GM19463 (cell line): Measurements from ENCODE around the gene NELL2.
"Not testable (repeated sequence)": the region's sequence is repeated elsewhere in the genome, so short reads cannot be mapped to it uniquely, and the experiment has no call there.

Source experiments
- ATAC-seq: cut with Tn5 transposase; IDR thresholded peaks from one replicate; pipeline ENCODE4 v1.9.1; 2021; ENCODE audit warnings: mild to moderate bottlenecking, moderate library complexity; ENCODE audit not compliant: unreplicated experiment

The NELL2 gene

DNA sequence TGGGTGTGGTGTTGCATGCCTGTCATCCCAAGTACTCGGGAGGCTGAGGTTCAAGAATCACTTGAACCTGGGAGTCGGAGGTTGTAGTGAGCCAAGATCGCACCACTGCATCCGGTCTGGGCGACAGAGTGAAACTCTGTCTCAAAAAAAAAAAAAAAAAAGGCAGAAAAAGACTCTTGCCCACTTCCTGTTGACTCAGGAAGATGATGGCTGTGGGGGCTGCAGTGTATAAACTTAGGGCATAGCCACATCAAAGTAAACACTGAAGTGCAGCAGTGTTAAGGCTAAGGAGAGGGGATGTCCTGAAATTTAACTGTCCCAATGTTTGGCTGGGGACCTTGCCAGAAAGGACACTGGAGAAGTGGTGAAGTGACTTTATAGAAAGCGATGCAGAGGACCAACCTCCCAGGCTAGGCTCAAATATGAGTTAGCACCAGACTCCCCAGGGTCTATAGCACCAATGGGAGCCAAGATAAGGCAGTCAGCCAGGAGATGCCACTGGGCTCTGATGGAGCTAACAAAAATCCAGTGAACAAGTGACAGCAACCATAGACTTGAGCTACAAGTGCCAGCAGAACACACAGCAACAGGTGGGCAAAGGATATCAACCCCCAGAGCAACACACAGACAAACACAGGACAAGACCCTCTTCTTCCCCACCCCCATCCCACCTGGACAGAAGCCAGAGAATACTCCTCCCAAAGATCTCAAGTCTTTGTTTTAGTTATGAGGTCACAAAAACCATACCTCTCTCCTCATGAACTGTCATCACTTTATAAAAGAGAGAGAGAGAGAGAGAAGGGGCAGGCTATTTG is 28.0 kb downstream of the NELL2 start:
- ATAC-seq, result peak; percentile 54

DNA sequence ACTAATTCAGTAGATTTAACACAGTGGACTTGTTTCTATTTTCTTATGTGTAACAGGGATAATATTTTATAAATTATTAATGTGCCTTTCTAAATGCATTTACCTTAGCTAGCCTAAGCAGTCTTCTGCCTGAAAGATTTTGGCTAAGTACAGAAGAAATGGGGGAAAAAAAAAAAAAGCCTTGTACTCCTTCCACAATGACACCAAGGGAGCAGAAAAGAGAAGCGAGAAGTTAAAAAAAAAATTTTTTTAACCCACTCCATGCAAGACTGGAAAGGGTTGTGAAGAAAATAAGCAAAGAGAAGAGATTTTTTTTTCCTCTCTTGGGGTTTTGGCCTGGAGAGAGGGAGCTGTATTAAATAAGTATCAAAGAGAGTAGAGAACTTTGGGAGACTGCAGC is 28.7 kb downstream of the NELL2 start:
- ATAC-seq, result peak; percentile 11

DNA sequence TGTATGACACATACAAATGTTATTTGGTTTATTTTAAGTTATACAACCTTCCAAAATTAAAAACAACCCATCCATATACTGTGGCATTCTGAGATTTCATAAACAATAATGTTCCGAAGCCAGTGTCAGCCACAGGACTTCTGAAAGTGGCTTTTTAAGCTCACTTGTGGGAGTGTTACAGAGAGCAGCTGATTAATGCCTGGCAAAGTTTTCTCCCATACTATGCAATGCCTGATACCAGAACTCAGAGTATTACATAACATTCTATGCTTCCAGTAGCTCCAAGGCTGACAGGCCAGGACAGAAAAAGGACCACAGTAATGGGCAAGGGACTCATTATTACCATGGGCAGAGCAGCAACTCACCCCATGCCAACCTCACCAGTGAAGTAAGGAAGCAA is 29.3 kb downstream of the NELL2 start:
- ATAC-seq, result no peak

DNA sequence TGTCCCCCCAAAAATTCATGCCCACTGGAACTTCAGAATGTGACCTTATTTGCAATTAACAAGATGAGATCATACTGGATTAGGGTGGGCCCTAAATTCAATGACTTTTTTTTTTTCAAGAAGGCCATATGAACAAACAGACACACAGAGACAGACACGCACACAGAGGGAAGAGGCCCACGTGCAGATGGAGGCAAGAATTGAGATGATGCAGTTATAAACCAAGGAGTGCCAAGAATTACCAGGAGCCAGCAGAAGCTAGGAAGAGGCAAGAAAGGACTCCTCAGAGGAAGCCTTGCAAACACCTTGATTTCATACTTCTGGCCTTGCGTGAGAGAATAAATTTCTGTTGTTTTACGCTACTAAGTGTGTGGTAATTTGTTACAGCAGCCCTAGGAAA is 33.4 kb downstream of the NELL2 start:
- ATAC-seq, result no peak

DNA sequence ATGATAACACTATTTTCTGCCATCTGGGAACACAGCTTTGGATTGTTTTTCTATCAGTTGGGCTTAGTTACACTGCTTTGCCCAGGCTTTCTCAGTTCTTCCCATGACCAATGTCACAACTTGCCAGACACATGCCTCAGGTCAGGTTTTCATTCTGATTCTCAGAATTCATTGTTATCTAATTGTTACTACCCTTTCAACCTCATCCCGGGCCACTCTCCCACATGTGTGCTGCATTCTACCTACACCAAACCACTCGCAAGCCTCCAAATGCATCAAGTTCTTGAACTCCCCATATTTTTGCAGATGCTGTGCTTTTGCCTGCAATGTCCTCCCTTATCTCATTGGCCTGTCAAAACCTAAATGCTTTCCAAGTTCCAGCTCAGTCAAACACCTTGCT is 36.3 kb downstream of the NELL2 start:
- ATAC-seq, result no peak

DNA sequence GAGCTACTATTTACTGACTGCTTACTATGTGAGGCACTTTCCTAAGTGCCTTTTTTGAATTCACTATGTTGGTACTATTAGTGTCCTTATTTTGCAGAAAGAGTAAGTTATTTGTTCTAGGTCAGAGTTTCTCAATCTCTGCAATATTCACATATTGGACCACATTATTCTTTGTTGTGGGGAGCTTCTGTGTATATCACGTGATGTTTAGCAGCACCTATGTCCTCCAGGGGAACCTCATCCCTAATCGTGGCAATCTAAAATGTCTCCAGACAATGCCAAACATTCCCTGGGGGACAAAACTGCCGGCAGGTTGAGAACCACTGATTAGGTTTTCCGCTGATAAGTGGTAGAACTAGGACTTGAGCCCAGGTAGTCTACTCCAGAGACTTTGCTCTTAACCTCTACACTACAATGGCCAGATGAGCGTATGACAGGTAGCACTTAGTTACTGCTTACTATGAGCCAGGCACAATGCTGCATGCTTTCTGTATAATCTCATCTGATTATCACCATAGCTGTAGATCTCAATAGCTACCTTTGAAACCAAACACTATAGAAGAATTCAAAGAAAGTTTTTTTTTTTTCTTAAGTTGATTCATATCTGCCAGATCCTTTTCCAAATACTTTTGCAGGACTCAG is 38.9 kb downstream of the NELL2 start:
- ATAC-seq, result no peak

DNA sequence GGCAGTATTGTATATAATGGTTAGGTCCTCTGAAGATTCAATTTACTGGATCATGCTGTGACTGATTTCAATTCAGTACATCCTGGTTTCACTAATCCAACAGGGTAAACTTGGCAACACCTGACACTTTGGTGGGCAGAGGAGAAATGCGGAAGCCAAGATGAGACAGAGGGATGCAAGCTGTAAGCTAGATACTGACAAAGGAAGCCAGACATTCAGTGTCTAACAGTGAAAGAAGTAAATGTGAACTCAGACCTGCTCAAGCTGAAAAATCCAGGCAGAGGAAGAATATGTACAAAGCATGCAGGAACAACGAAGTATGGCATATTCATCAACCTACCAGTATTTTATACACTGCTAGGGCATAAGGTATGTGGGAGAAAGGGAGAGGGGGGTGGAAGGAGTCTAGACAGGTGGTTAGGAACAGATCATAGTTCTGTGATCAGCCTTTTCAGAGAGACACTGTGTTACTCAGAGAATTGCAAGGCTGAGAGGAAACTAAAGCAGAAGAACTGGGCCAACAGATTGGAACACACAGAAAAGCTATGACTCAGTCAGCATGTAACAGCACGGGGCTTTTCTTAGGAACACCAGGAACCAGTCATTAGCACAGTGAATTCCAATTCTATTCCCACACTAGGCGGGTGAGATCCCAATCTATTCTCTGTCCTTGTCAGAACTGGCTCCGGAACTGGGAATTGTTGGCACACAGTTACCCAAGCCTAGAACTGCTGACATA is 40.3 kb downstream of the NELL2 start:
- no peak for ATAC-seq

DNA sequence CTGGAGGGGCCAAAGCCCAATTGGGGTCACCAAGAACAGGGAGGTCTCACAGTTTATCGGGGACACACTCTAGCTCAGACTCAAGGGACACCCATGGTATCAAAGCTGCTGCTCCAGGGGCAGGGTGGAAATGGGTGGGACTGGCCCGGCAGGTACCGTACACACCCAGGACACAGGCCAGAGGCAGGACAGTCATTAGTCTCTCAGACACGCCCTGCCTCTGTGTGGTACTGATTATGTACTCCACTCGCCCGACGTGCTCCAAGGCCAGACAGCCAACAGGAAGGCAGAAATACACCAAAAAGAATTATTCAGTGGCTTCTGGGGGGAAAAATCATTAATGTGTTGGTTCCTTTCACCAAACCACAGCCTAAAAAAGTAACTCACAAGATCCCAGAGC is 41.1 kb downstream of the NELL2 start:
- ATAC-seq, result not testable (repeated sequence)

DNA sequence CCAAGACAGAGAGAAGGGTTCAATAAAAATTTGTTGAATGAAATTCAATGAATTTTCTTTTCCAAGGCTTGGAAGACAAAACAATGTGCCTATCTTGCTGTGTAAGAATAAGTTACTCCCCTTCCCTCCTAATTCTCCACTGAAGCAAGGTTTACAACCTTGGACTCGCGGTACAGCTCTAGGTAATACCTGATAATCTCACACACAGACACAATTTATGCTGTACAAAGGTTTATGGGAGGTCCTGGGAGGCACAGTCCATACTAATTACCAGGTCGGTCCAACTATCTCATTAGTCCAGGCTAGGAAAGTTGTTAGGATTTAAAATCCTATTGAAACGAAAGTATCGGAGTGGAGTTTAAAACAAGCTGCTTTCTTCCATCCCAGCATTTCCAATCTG is 42.6 kb downstream of the NELL2 start:
- no peak for ATAC-seq

DNA sequence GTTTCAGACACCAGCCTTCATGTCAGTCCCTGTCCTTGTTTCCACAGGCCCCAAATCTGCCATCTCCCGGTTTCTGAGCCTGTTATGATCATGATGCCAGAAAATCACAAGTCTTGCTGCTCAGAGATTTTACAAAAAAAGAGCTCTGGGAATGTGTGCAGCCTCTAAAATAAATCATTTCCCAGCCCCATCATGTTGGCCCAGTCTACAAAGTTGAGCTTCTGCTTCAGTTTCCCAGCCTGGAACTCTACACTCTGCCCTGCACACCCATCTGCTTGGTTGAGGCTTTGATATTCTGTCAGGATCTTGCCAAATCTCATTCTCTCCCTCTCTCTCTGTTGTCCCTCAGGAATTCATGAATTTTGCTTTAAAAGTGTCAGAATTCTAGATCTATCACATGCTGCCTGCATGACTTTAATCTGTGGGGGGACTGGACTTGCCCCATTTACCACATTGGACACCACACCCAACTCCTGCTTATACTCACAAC is 45.5 kb downstream of the NELL2 start:
- ATAC-seq, result no peak

DNA sequence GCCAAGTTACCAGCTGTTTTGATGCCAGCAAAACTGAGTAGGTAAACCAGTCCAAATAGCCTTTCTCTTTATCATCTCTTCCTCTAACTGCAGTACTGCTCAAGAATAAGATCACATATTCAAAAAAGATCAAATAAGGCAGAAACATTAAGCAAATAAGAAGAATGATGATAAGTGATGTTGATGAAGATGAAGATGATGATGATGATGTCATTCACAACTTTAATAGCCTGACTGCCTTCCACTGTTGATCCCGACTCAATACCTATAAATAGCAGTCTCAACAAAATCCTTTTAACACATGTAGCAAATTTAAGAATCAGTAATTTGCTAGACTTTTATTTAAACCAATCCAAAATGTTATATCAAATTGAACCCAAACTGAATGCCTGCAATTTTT is 47.1 kb downstream of the NELL2 start:
- ATAC-seq, result no peak

DNA sequence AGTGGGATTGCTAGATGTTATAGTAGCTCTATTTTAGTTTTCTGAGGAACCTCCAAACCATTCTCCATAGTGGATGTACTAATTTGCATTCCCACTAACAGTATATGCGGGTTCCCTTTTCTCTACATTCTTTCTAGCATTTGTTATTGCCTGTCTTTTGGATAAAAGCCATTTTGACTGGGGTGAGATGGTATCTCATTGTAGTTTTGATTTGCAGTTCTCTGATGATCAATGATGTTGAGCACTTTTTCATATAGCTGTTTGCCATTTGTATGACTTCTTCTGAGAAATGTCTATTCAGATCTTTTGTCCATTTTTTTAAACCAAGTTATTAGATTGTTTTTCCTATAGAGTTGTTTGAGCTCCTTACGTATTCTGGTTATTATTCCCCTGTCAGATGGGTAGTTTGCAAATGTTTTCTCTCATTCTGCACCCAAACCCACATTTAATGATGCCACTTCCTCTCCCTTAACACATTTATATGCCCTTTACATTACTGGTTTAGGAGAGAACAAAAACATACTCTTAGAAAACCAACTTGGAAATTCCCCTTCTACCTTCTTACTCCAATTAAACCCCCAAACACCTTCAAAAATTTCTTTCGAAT is 48.2 kb downstream of the NELL2 start:
- no peak for ATAC-seq

DNA sequence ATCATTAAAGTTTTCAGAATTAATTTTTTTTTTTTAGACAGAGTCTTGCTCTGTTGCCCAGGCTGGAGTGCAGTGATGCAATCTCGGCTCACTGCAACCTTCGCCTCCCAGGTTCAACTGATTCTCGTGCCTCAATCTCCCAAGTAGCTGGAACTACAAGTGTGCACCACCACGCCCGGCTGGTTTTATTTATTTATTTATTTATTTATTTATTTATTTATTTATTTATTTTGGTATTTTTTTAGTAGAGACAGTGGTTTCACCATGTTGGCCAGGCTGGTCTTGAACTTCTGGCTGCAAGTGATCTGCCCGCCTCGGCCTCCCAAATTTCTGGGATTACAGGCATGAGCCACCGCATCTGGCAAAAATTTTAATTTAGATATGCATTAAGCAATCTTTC is 54.4 kb downstream of the NELL2 start:
- ATAC-seq, result not testable (repeated sequence)

DNA sequence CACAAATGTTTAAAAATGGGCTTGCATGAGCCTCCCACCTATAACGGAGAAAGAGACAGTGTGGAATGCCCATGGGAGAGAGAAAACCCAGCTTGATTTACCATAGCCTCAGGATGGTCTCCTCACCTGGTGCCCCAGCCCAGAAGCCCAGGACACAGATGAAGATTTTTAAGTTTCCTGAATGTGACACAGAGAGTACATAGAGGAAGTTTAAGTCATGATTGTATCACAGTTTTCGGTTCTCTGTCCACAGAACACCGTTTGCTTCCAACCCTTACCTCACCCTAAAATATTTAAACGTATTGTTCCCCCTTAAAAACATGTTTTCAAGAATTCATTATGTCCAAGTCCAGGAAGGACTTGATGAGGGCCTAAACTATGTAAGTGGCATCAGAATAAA is 56.2 kb downstream of the NELL2 start:
- ATAC-seq, result no peak

DNA sequence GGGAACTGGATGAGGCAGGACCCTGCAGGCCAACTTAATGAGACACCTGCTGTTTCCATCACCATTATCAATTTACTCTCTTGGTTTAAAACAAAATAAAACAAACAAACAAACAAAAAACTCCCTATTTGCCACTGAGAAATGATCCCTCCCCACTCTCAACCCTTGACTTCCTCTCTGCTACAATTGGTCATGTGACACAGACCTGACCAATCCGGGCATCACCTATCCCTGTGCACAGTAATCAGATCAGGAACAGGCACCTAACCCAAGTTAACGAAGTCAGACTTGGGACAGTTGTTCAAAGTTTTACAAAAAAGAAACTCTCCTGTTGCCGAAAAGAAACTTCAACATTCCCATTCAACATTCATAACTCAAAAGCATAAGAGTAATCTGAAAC is 58.4 kb downstream of the NELL2 start:
- peak; percentile 54 for ATAC-seq

DNA sequence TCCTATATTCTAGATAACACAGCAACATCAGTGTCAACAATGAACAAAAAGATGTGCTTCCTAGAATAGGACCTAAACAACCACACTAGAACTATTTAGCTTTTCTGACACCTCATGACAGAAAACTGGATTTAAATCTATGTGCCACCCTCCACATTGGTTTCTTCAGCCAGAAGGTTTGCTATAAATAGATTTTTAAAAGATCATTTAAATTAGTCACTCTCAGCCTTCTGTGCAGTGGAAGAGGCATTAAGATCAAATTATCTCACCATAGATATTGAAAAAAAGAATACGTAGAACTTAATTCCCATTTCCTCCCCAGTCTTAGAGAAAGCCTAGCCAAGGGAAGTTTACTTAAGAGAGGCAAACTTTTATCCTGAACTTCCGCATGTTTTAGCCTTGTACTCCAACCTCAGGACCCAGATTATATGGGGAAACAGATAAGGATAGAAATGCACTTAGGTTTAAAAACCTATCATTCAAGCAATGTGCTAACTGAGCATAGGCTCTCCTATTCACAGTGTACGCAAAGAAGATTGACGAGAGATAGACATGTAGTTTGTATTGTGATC is 59.6 kb downstream of the NELL2 start:
- ATAC-seq, result no peak

DNA sequence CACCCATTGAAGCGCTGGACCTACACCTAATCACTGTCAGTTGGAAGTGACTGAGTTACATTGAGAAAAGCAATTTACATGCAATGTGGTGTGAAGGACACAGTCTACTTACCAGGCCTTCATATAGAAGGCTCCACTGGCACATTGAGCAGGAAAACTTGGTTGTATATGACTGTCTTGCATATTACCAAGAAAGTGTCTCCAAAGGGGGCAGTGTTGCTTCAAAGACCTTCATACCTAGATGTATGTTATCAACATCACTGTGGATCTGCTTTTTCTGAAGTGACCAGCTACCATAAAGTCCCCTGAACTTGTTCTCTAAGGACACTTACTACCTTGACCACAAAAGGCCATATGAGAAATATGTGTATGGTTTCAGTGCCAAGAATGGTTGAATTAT is 64.1 kb downstream of the NELL2 start:
- no peak for ATAC-seq

DNA sequence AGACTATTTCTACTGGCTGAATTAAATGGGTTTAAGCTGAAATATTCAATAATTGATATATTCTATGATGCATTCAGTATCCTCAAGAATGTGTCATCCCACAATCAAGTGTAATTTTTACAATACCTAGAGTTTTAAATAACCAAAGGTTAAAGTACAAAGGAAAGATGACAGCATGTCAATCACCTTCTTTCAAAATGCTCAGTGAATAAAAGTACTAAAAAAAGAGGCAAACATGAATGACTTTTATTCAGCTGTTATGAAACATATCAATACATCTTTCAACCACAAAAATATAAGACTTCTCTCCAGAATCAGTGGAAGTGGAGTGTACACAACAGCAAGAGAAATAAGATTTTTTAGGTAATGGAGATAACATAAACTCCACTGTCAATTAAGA is 72.0 kb downstream of the NELL2 start:
- ATAC-seq, result no peak

DNA sequence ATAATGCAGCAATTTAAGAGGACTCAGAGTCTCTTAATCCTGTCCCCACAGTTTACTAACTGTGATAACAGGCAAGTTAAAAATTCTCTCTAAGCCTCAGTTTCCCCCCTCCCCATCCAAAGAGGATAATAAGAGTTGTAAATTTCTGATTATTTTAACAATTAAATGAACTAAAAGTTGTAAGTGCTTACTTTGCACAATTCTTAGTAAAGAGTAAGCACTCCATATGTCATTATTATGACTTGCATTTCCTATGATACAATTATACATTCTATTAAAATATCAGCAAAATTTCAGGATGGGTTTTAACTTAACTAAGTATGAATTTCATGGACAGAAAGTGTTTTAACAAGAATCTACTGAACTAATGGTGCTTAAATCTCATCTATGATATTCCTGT is 80.1 kb downstream of the NELL2 start:
- no peak for ATAC-seq

DNA sequence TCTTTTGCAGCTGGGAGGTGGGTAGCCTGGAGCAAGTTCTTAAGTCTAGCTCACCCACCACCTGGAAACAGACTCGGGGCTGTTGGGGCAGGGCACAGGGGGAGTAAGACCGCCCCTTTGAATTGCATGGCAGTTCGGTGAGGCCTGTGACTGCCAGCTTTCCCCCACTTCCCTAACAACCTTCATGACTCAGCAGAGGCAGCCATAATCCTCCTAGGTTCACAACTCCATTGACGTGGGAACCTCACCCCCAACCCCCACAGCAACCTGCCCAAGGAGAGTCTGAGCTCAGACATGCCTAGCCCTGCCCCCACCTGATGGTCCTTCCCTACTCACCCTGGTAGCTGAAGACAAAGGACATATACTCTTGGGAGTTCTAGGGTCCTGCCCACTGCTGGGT is 87.4 kb downstream of the NELL2 start:
- ATAC-seq, result no peak

DNA sequence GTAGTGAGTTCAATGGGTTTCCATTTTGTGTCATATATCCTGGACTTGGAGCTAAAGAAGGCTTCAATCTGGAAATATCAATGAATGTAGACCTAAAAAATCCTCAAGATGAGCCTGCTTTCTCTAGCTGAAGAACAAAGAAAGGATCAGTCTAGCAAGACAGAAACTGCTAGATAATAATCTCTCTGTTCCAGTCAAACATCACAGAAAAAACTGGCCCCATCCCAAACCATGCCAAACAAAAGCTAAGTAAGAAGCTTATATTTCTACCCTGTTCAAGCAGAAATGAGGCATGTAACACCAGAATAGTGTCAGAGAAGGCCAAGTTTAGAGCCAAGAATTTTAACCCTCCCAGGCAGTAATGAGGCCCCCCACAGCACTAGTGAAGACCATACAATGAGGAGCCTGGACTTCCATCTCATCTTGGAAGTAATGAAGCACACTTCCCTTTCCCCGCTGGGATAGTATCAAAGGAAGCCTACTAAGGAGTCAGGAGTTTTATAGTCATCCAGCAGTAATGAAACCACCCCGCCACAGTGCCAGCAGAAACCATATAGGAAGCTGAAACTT is 95.8 kb downstream of the NELL2 start:
- ATAC-seq, result no peak
